ENCODE measurements around the gene KIF11. TPM values are rescaled to one million over a fixed set of nuclear protein-coding genes. Genes with fewer than 3 reads are reported as not detected.
A peak's percentile ranks its signal among the peaks of the same experiment; 100 is the strongest.

Gene KIF11
- total and polyA plus RNA-seq, 4 donors: 1.0 to 7.5 (median 1.2) TPM

DNA sequence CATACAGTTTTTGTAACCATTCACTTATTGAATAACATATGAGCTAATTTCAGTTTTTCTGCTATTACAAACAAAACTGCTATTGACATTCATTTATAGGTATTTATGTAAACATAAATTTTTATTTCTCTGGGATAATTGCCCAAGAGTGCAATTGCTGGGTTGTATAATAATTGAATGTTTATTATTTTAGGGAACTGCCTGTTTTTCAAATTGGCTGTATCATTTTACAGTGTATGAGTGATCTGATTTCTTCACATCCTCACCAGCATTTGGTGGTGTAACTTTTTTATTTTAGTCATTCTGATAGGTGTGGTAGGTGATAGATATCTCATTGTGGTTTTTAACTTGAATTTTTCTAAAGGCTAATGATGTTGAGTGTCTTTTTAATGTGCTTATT is 26.4 kb downstream of the KIF11 start:
- ATAC-seq (ENCODE audit: insufficient read depth, low FRiP score): no peak
- H3K36me3 ChIP-seq (ENCODE audit: control insufficient read depth in 4 of 4, insufficient read depth in 4 of 4, low read length in 4 of 4): peaks cover 0 to 17% (median 8%) of the 10 kb centered on the region in 4 donors
- H3K27me3 ChIP-seq (ENCODE audit: control insufficient read depth in 3 of 3, insufficient read depth in 3 of 3, low read length in 2 of 3): no peaks in the 10 kb centered on the region
- H3K27ac ChIP-seq (ENCODE audit: low read depth in 1 of 2, low read length in 1 of 2): no peak overlapping the region
- H3K4me3 ChIP-seq: no peak overlapping the region
- no peak for DNase-seq
- H3K9me3 ChIP-seq (ENCODE audit: control insufficient read depth in 4 of 4, insufficient read depth in 3 of 4, low read length in 3 of 4): peaks cover 0 to 1% (median 0%) of the 10 kb centered on the region in 4 donors
- H3K9ac ChIP-seq (ENCODE audit: insufficient read depth in 1 of 2, low read length in 2 of 2): no peak overlapping the region
- H3K4me1 ChIP-seq (ENCODE audit: control insufficient read depth in 5 of 5, insufficient read depth in 5 of 5, low read length in 5 of 5): no peaks in the 10 kb centered on the region
- TF ChIP-seq, protein P1, sequence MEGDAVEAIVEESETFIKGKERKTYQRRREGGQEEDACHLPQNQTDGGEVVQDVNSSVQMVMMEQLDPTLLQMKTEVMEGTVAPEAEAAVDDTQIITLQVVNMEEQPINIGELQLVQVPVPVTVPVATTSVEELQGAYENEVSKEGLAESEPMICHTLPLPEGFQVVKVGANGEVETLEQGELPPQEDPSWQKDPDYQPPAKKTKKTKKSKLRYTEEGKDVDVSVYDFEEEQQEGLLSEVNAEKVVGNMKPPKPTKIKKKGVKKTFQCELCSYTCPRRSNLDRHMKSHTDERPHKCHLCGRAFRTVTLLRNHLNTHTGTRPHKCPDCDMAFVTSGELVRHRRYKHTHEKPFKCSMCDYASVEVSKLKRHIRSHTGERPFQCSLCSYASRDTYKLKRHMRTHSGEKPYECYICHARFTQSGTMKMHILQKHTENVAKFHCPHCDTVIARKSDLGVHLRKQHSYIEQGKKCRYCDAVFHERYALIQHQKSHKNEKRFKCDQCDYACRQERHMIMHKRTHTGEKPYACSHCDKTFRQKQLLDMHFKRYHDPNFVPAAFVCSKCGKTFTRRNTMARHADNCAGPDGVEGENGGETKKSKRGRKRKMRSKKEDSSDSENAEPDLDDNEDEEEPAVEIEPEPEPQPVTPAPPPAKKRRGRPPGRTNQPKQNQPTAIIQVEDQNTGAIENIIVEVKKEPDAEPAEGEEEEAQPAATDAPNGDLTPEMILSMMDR (IDR thresholded peaks at IDR 0.05; ENCODE audit: control extremely low read depth, extremely low read depth): no peak

DNA sequence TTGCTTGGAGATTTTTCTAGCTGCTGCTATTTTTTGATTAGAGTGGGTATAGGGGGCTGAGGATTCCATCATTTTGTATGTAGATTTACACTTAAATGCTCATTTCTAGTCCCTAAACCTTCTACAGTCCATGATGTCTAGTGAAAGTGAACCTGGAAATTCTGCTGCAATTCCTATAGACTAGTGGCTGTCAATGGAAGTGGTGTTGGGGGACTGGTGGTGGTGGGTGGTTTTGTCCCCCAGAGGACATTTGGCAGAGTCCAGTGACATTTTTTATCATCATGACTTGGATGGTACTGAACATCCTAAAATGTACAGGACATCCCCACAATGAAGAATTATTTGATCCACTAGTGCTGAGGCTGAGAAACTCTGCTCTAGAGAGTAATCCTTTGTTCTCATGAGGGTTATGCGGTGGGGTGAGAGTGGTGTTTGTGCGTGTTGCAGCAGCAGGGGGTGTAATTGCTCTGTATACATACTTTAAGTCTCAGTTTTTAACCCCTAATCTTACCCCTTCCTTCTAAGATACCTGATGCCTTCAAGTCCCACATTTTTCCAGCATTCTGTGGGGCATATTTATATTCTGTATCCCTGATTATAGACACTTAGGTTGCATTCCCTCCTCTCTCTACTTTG is 35.0 kb downstream of the KIF11 start:
- Histone ChIP-seq H3K4me3 (no peak overlapping the region), H3K27me3 (ENCODE audit: control insufficient read depth in 3 of 3, insufficient read depth in 3 of 3, low read length in 2 of 3) (no peaks in the 10 kb centered on the region), H3K4me1 (ENCODE audit: control insufficient read depth in 5 of 5, insufficient read depth in 5 of 5, low read length in 5 of 5) (no peaks in the 10 kb centered on the region), H3K36me3 (ENCODE audit: control insufficient read depth in 4 of 4, insufficient read depth in 4 of 4, low read length in 4 of 4) (peaks cover 0 to 14% (median 4%) of the 10 kb centered on the region in 4 donors), H3K9me3 (ENCODE audit: control insufficient read depth in 4 of 4, insufficient read depth in 3 of 4, low read length in 3 of 4) (peaks cover 0 to 1% (median 0%) of the 10 kb centered on the region in 4 donors), H3K27ac (ENCODE audit: low read depth in 1 of 2, low read length in 1 of 2) (no peak overlapping the region), H3K9ac (ENCODE audit: insufficient read depth in 1 of 2, low read length in 2 of 2) (no peak overlapping the region)
- TF ChIP-seq, protein P1 (IDR thresholded peaks at IDR 0.05; ENCODE audit: control extremely low read depth, extremely low read depth): no peak
- ATAC-seq (ENCODE audit: insufficient read depth, low FRiP score): no peak
- WGBS, 2 donors: 46 to 83% methylated on average over 2 of the region's 2 CpGs
- DNase-seq: peak in 1 of 3 donors; percentile 17

DNA sequence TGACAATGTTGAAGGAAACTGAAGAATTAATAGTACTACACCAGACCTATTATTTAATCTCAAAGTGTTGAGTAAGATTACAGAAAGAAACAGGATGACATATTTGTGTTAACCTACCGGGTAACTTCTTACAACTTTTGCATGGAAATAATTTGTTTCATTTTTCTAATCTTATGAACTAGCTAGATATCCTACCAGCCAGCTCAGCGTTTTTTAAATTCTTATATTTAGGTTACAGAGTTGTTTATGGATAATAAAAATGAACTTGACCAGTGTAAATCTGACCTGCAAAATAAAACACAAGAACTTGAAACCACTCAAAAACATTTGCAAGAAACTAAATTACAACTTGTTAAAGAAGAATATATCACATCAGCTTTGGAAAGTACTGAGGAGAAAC is 37.0 kb downstream of the KIF11 start:
- TF ChIP-seq, protein P1 (IDR thresholded peaks at IDR 0.05; ENCODE audit: control extremely low read depth, extremely low read depth): no peak
- WGBS, 2 donors: 93 to 96% methylated on average over 2 of the region's 2 CpGs
- Histone ChIP-seq H3K4me3 (no peak overlapping the region), H3K4me1 (ENCODE audit: control insufficient read depth in 5 of 5, insufficient read depth in 5 of 5, low read length in 5 of 5) (no peaks in the 10 kb centered on the region), H3K36me3 (ENCODE audit: control insufficient read depth in 4 of 4, insufficient read depth in 4 of 4, low read length in 4 of 4) (peaks cover 0 to 8% (median under 1%) of the 10 kb centered on the region in 4 donors), H3K27ac (ENCODE audit: low read depth in 1 of 2, low read length in 1 of 2) (no peak overlapping the region), H3K9me3 (ENCODE audit: control insufficient read depth in 4 of 4, insufficient read depth in 3 of 4, low read length in 3 of 4) (no peaks in the 10 kb centered on the region), H3K27me3 (ENCODE audit: control insufficient read depth in 3 of 3, insufficient read depth in 3 of 3, low read length in 2 of 3) (no peaks in the 10 kb centered on the region), H3K9ac (ENCODE audit: insufficient read depth in 1 of 2, low read length in 2 of 2) (no peak overlapping the region)
- ATAC-seq (ENCODE audit: insufficient read depth, low FRiP score) (no peak), DNase-seq (no peak)

DNA sequence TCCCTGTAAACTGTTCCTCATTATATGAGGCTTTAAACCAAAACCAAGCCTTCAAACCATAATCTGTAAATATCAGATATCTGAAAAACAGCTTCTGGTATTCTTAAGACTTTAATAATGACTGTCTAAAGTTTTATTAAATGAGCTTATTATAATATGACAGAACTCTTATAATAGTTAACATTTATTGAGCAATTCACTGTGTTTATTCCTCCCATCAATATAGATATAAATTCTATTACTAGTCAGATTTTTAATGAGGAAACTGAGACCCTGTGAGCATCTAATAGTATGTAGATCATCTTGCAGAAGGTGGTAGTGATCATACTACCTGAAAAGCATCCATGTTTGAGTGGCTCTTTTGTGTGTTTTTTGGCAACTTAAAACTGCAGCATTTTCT is 45.1 kb downstream of the KIF11 start:
- H3K36me3 ChIP-seq (ENCODE audit: control insufficient read depth in 4 of 4, insufficient read depth in 4 of 4, low read length in 4 of 4): peaks cover 0 to 23% (median 4%) of the 10 kb centered on the region in 4 donors

More for the DNA sequence above, 45.1 kb downstream of the KIF11 start:
- Histone ChIP-seq H3K27ac (ENCODE audit: low read depth in 1 of 2, low read length in 1 of 2) (no peak overlapping the region), H3K4me1 (ENCODE audit: control insufficient read depth in 5 of 5, insufficient read depth in 5 of 5, low read length in 5 of 5) (no peaks in the 10 kb centered on the region), H3K4me3 (no peak overlapping the region), H3K9me3 (ENCODE audit: control insufficient read depth in 4 of 4, insufficient read depth in 3 of 4, low read length in 3 of 4) (no peaks in the 10 kb centered on the region), H3K9ac (ENCODE audit: insufficient read depth in 1 of 2, low read length in 2 of 2) (no peak overlapping the region), H3K27me3 (ENCODE audit: control insufficient read depth in 3 of 3, insufficient read depth in 3 of 3, low read length in 2 of 3) (no peaks in the 10 kb centered on the region)
- ATAC-seq (ENCODE audit: insufficient read depth, low FRiP score) (no peak), DNase-seq (no peak)
- TF ChIP-seq, protein P1 (IDR thresholded peaks at IDR 0.05; ENCODE audit: control extremely low read depth, extremely low read depth): no peak
